IMR-90 (cell line): ENCODE data around the gene AP3B1. TPM values are rescaled to one million over a fixed set of nuclear protein-coding genes. Genes with fewer than 3 reads are reported as not detected.

Experiments
- ATAC-seq: fragments of 200-7000 bp; cut with Tn5 transposase; 2 replicates; pipeline ENCODE4 v1.9.1; 2020; ENCODE audit warnings: low read depth, mild to moderate bottlenecking, moderate library complexity
- BruUV-seq: library from RNA; stranded (reverse); fragments of 400-500 nt; replicated peaks from 2 replicates; lab custom pipeline; 2021; lab: Mats Ljungman, UMichigan
- CTCF ChIA-PET: fragments of 300-600 bp; formaldehyde crosslinking; extraction: SDS; loops from one replicate; lab custom pipeline; 2021; ENCODE audit warnings: antibody characterized with exemption; lab: Yijun Ruan, JAX
- POLR2A ChIA-PET: fragments of 300-600 bp; sonication (Branson Sonifier 250); formaldehyde crosslinking; loops from one replicate; lab custom pipeline; 2022; ENCODE audit warnings: antibody characterized with exemption; ENCODE audit not compliant: unreplicated experiment; lab: Charles Lee
- DNase-seq: peaks from one replicate; pipeline ENCODE4 v3.0.0; 2013
- H2AFZ ChIP-seq: replicated peaks from 2 replicates; pipeline ENCODE3; 2013; ENCODE audit warnings: low read length, mild to moderate bottlenecking; ENCODE audit not compliant: poor library complexity
- H2AK5ac ChIP-seq: 2 replicates; pipeline ENCODE4 v1.6.1; 2013; ENCODE audit warnings: low read depth, low read length, inconsistent platforms
- H2AK9ac ChIP-seq: replicated peaks from 2 replicates; pipeline ENCODE3; 2013; ENCODE audit warnings: mild to moderate bottlenecking, low read depth, low read length, moderate library complexity; ENCODE audit not compliant: poor library complexity
- H2BK120ac ChIP-seq: 2 replicates; pipeline ENCODE4 v1.6.1; 2013; ENCODE audit warnings: low read depth, low read length, inconsistent platforms
- H2BK15ac ChIP-seq: 3 replicates; pipeline ENCODE4 v1.6.1; 2013; ENCODE audit warnings: low read depth, low read length, inconsistent platforms
- H2BK20ac ChIP-seq: 2 replicates; pipeline ENCODE4 v1.6.1; 2013; ENCODE audit warnings: low read depth, mild to moderate bottlenecking, inconsistent platforms, low read length, moderate library complexity
- H2BK5ac ChIP-seq: 2 replicates; pipeline ENCODE4 v1.6.1; 2013; ENCODE audit warnings: mild to moderate bottlenecking, low read depth, low read length, inconsistent platforms; ENCODE audit not compliant: poor library complexity, severe bottlenecking
- H3K14ac ChIP-seq: replicated peaks from 2 replicates; pipeline ENCODE4 v1.6.1; 2013; ENCODE audit warnings: low read depth, low read length, inconsistent platforms
- H3K18ac ChIP-seq: 2 replicates; pipeline ENCODE4 v1.6.1; 2013; ENCODE audit warnings: low read depth, low read length, control low read depth
- H3K23ac ChIP-seq: 2 replicates; pipeline ENCODE4 v1.6.1; 2013; ENCODE audit warnings: low read depth, low read length, inconsistent platforms
- H3K27ac ChIP-seq: 2 replicates; pipeline ENCODE4 v1.5.1; 2013; ENCODE audit warnings: mild to moderate bottlenecking, control low read depth, low read length; ENCODE audit not compliant: insufficient read depth
- H3K27me3 ChIP-seq: 2 replicates; pipeline ENCODE4 v1.6.1; 2013; ENCODE audit warnings: low read length; ENCODE audit not compliant: control insufficient read depth, insufficient read depth
- H3K36me3 ChIP-seq: 2 replicates; pipeline ENCODE4 v1.6.1; 2013; ENCODE audit warnings: low read length, mixed read lengths; ENCODE audit not compliant: control insufficient read depth, insufficient read depth
- H3K4ac ChIP-seq: 2 replicates; pipeline ENCODE4 v1.6.1; 2013; ENCODE audit warnings: low read depth, low read length, inconsistent platforms
- H3K4me1 ChIP-seq: 2 replicates; pipeline ENCODE4 v1.6.1; 2013; ENCODE audit warnings: low read length, mixed read lengths; ENCODE audit not compliant: control insufficient read depth, insufficient read depth
- H3K4me2 ChIP-seq: 2 replicates; pipeline ENCODE4 v1.6.1; 2013; ENCODE audit warnings: low read depth, mild to moderate bottlenecking, control low read depth, low read length, moderate library complexity
- H3K4me3 ChIP-seq: 2 replicates; pipeline ENCODE4 v1.5.1; 2013; ENCODE audit warnings: low read depth, mild to moderate bottlenecking, control low read depth, low read length, moderate library complexity; ENCODE audit not compliant: insufficient read depth
- H3K56ac ChIP-seq: 2 replicates; pipeline ENCODE4 v1.6.1; 2013; ENCODE audit warnings: low read length, inconsistent platforms; ENCODE audit not compliant: insufficient read depth; ENCODE audit errors: extremely low read depth
- H3K79me1 ChIP-seq, 2 experiments: 2 replicates each; pipeline ENCODE4 v1.6.1; 2013; ENCODE audit warnings: low read length in 2 of 2, inconsistent platforms in 1 of 2, low read depth in 1 of 2
- H3K9ac ChIP-seq: 2 replicates; pipeline ENCODE4 v1.6.1; 2013; ENCODE audit warnings: low read depth, low read length, control low read depth
- H3K9me1 ChIP-seq: 2 replicates; pipeline ENCODE4 v1.6.1; 2013; ENCODE audit warnings: low read length, inconsistent platforms; ENCODE audit not compliant: insufficient read depth
- H3K9me3 ChIP-seq: 2 replicates; pipeline ENCODE4 v1.6.1; 2013; ENCODE audit warnings: low read length; ENCODE audit not compliant: control insufficient read depth, insufficient read depth
- H4K20me1 ChIP-seq: 2 replicates; pipeline ENCODE4 v1.6.1; 2013; ENCODE audit warnings: low read length, inconsistent platforms; ENCODE audit not compliant: insufficient read depth
- H4K5ac ChIP-seq: 2 replicates; pipeline ENCODE4 v1.6.1; 2013; ENCODE audit warnings: mild to moderate bottlenecking, low read depth, low read length, control low read depth
- H4K8ac ChIP-seq, 2 experiments: 2 replicates each; pipeline ENCODE4 v1.6.1; 2013; ENCODE audit warnings: low read depth in 2 of 2, low read length in 2 of 2, control low read depth in 1 of 2, inconsistent platforms in 1 of 2
- H4K91ac ChIP-seq: 2 replicates; pipeline ENCODE4 v1.6.1; 2013; ENCODE audit warnings: low read depth, low read length, inconsistent platforms; ENCODE audit not compliant: insufficient read depth
- CHD1 ChIP-seq: IDR thresholded peaks from 2 replicates; pipeline ENCODE4 v1.6.1; 2012; ENCODE audit warnings: low read depth, low read length, improper control_type of control experiment
- FOS ChIP-seq: fragments of 150-350 bp; IDR thresholded peaks from 2 replicates; pipeline ENCODE4 v1.6.1; 2016; ENCODE audit warnings: low read depth, low read length
- MAZ ChIP-seq: IDR thresholded peaks from 2 replicates; pipeline ENCODE4 v1.6.1; 2012; ENCODE audit warnings: low read depth, mild to moderate bottlenecking, low read length, improper control_type of control experiment, moderate library complexity, borderline replicate concordance
- NFE2L2 ChIP-seq: fragments of 150-350 bp; IDR thresholded peaks from 2 replicates; pipeline ENCODE4 v1.6.1; 2016; ENCODE audit warnings: low read depth, mild to moderate bottlenecking, low read length
- POLR2A ChIP-seq: IDR thresholded peaks from 2 replicates; pipeline ENCODE4 v1.6.1; 2012; ENCODE audit warnings: mild to moderate bottlenecking, low read depth, low read length
- RCOR1 ChIP-seq: IDR thresholded peaks from 2 replicates; pipeline ENCODE4 v1.6.1; 2012; ENCODE audit warnings: mild to moderate bottlenecking, low read length, improper control_type of control experiment; ENCODE audit not compliant: insufficient replicate concordance
- SMC3 ChIP-seq: fragments of 150-350 bp; IDR thresholded peaks from 2 replicates; pipeline ENCODE4 v1.6.1; 2016; ENCODE audit warnings: low read depth, mild to moderate bottlenecking, antibody characterized with exemption, low read length, moderate library complexity
- WGBS, 2 experiments: methylation state at CpG; one replicate each; pipeline versions ENCODE4 v1.1.5 to v1.1.7; 2013; ENCODE audit warnings: missing lambda C conversion rate in 2 of 2; ENCODE audit not compliant: insufficient read length in 1 of 2; ENCODE audit errors: extremely low coverage in 2 of 2; 5-methylcytosine and 5-hydroxymethylcytosine counted together
- dilution Hi-C: fragments of 300-500 bp; cut with HindIII; formaldehyde crosslinking; loops from one replicate; pipeline ENCODE4 v1.14.3; 2018; ENCODE audit warnings: low sequenced_read_pairs; ENCODE audit not compliant: unreplicated experiment
- in situ Hi-C: fragments of 300-500 bp; cut with MboI; formaldehyde crosslinking; loops from 3 replicates; pipeline ENCODE4 v1.14.3; 2019; ENCODE audit warnings: low sequenced_read_pairs, inconsistent platforms, mixed read lengths
- intact Hi-C: fragments of 100-400 bp; cut with micrococcal nuclease; formaldehyde crosslinking; loops from 2 replicates; pipeline ENCODE4 v1.10.0; 2022
- polyA plus RNA-seq, 3 experiments: library from polyadenylated mRNA; depleted of rRNA; stranded (reverse); fragments of >200 nt; gene quantifications; 2 replicates each; pipeline ENCODE4 v1.2.3, GENCODE V29; 2012; ENCODE audit warnings: low replicate concordance in 1 of 3
- total RNA-seq: library from RNA; depleted of rRNA; stranded (reverse); fragments of >200 nt; gene quantifications from 2 replicates; pipeline ENCODE4 v1.2.3, GENCODE V29; 2012
- TF ChIP-seq, protein P1 (sequence below): conservative IDR thresholded peaks from 2 replicates; pipeline ENCODE4 v1.5.1; 2012; ENCODE audit warnings: mild to moderate bottlenecking, low read depth, low read length, improper control_type of control experiment
- TF ChIP-seq, protein P2 (sequence below): fragments of 150-350 bp; IDR thresholded peaks from 2 replicates; pipeline ENCODE4 v1.6.1; 2017; ENCODE audit warnings: mild to moderate bottlenecking, antibody characterized with exemption, low read length, low read depth

The AP3B1 gene
- total and polyA plus RNA-seq, 2 of the 4 experiments (the other 2 are of a cell fraction) = 33.1 to 59.0 TPM

DNA sequence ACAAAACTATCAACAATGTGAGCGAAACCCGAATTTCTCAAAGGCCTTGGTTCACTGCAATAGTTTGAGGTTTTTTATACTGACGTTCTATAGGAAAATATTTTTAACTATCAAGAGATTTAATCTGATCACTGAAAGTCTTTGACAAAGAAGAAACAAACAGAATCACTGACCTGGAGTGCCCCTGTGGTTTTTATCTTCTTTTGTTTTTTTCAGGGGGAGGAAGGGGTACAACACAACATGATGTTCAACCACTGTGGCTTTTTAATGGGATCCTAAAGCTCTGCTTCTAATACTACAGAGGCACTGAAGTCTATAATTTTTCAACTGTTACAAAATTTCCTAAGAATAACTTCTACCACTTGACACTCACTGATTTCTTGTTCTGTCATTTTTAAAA, 185.9 kb downstream of the AP3B1 start:
- no peak for DNase-seq
- intact Hi-C loops = no loop called here
- CTCF ChIA-PET = no interaction called here

More for the DNA sequence above, 185.9 kb downstream of the AP3B1 start:
- WGBS, 2 experiments = no CpG with 5 or more reads among the region's 3 CpGs
- H3K4me1 ChIP-seq = no peaks in the 10 kb centered on the region
- no peaks in the 10 kb centered on the region for H3K9me3 ChIP-seq
- H4K20me1 ChIP-seq = no peaks in the 10 kb centered on the region
- no peak overlapping the region for H2AFZ ChIP-seq
- no peak overlapping the region for H3K14ac ChIP-seq
- H2BK120ac ChIP-seq = no peak overlapping the region
- H3K36me3 ChIP-seq = peaks cover 7% of the 10 kb centered on the region
- no peak overlapping the region for H3K27ac ChIP-seq
- H3K23ac ChIP-seq = no peak overlapping the region
- H3K18ac ChIP-seq = no peak overlapping the region
- H3K79me1 ChIP-seq = peaks cover 0 to 3% of the 10 kb centered on the region in 2 experiments; a peak in 1 of 4 replicates
- H4K91ac ChIP-seq = no peak overlapping the region
- TF ChIP-seq, protein P1, sequence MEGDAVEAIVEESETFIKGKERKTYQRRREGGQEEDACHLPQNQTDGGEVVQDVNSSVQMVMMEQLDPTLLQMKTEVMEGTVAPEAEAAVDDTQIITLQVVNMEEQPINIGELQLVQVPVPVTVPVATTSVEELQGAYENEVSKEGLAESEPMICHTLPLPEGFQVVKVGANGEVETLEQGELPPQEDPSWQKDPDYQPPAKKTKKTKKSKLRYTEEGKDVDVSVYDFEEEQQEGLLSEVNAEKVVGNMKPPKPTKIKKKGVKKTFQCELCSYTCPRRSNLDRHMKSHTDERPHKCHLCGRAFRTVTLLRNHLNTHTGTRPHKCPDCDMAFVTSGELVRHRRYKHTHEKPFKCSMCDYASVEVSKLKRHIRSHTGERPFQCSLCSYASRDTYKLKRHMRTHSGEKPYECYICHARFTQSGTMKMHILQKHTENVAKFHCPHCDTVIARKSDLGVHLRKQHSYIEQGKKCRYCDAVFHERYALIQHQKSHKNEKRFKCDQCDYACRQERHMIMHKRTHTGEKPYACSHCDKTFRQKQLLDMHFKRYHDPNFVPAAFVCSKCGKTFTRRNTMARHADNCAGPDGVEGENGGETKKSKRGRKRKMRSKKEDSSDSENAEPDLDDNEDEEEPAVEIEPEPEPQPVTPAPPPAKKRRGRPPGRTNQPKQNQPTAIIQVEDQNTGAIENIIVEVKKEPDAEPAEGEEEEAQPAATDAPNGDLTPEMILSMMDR = no peak
- TF ChIP-seq MAZ (no peak), RCOR1 (no peak), SMC3 (no peak), NFE2L2 (no peak), FOS (no peak), POLR2A (no peak), CHD1 (no peak)
- TF ChIP-seq, protein P2, sequence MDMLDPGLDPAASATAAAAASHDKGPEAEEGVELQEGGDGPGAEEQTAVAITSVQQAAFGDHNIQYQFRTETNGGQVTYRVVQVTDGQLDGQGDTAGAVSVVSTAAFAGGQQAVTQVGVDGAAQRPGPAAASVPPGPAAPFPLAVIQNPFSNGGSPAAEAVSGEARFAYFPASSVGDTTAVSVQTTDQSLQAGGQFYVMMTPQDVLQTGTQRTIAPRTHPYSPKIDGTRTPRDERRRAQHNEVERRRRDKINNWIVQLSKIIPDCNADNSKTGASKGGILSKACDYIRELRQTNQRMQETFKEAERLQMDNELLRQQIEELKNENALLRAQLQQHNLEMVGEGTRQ = no peak
- no peak overlapping the region for H3K4ac ChIP-seq
- no peak for ATAC-seq
- in situ Hi-C loops (no loop called here), dilution Hi-C loops (no loop called here)
- no peak overlapping the region for H2BK20ac ChIP-seq
- H3K4me2 ChIP-seq = no peak overlapping the region
- no peak overlapping the region for H4K8ac ChIP-seq
- no peak overlapping the region for H2AK9ac ChIP-seq
- no TSS peak for BruUV-seq
- H3K27me3 ChIP-seq = no peaks in the 10 kb centered on the region
- no peak overlapping the region for H4K5ac ChIP-seq
- no peak overlapping the region for H3K9ac ChIP-seq
- no peak overlapping the region for H2AK5ac ChIP-seq
- no peaks in the 10 kb centered on the region; the same call in 1 of the 2 replicates for H3K9me1 ChIP-seq
- no peak overlapping the region for H3K4me3 ChIP-seq
- H2BK15ac ChIP-seq = no peak overlapping the region
- no peak overlapping the region for H2BK5ac ChIP-seq
- no peak overlapping the region for H3K56ac ChIP-seq
- POLR2A ChIA-PET = no interaction called here
